Suprapubic skin (tissue), 4 donors: ENCODE results near the gene NVL. TPM values are rescaled to one million over a fixed set of nuclear protein-coding genes. Genes with fewer than 3 reads are reported as not detected.

Source experiments
- DNase-seq, 2 donors: peaks; one replicate each; pipeline ENCODE4 v3.0.0-alpha.2; 2019; ENCODE audit warnings: low spot score in 2 of 2
- H3K27ac ChIP-seq: fragments of 200-600 bp; sonication (generic); one replicate; pipeline ENCODE4 v1.5.1; 2019
- H3K27me3 ChIP-seq: fragments of 200-600 bp; sonication (generic); one replicate; pipeline ENCODE4 v1.5.1; 2019
- H3K36me3 ChIP-seq: fragments of 200-600 bp; sonication (generic); one replicate; pipeline ENCODE4 v1.5.1; 2019
- H3K4me1 ChIP-seq: fragments of 200-600 bp; sonication (generic); one replicate; pipeline ENCODE4 v1.5.1; 2019
- H3K4me3 ChIP-seq: fragments of 200-600 bp; sonication (generic); one replicate; pipeline ENCODE4 v1.5.1; 2019; ENCODE audit warnings: mild to moderate bottlenecking
- H3K9me3 ChIP-seq: fragments of 200-600 bp; sonication (generic); one replicate; pipeline ENCODE4 v1.5.1; 2019
- EP300 ChIP-seq: sonication (generic); formaldehyde crosslinking; IDR thresholded peaks from one replicate; pipeline ENCODE4 v1.6.1; 2017; ENCODE audit warnings: antibody characterized with exemption
- POLR2A ChIP-seq, 2 donors: fragments of 450-650 bp; IDR thresholded peaks; one replicate each; pipeline ENCODE4 v1.6.1; 2017; ENCODE audit warnings: antibody characterized with exemption in 2 of 2, mild to moderate bottlenecking in 2 of 2, moderate library complexity in 2 of 2
- POLR2AphosphoS5 ChIP-seq, 3 donors: sonication (generic); formaldehyde crosslinking; IDR thresholded peaks; one replicate each; pipeline ENCODE4 v1.6.1; 2017; ENCODE audit warnings: antibody characterized with exemption in 3 of 3
- WGBS: methylation state at CpG from one replicate; pipeline ENCODE4 v1.1.5; 2018; 5-methylcytosine and 5-hydroxymethylcytosine counted together
- total RNA-seq, 4 donors: library from RNA; depleted of rRNA; stranded (reverse); fragments of >200 nt; gene quantifications; one replicate each; pipeline ENCODE4 v1.1.0, GENCODE V29; 2016
- TF ChIP-seq, protein P1 (sequence below), 2 donors: fragments of 200-600 bp in 1 of 2; fragments of 450-650 bp in 1 of 2; sonication (generic) in 1 of 2; IDR thresholded peaks; one replicate each; pipeline ENCODE4 v1.5.1; 2016 to 2019; ENCODE audit warnings: antibody characterized with exemption in 2 of 2, mild to moderate bottlenecking in 1 of 2, moderate library complexity in 1 of 2

Gene NVL
- total RNA-seq, 4 donors from 2014 or later, result 31.7 to 86.4 (median 36.8) TPM

DNA sequence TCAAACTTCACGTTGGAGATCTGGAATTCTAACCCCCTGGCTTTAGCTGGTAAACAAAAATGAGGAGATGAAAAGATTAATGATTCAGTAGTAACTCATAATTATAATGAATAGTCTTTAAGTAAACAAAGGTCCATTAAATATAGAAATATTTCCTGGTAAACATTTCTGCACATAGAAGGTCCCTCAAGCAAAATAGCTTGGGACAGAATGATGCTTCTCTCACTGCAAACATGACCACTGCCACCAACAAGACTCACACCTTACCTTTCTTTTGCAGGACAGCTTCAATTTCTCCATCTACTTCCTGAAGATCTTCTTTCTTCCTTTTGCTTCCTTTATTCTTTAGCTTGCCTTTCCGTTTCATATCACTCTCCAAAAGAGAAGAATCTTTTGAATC lies 25.2 kb downstream of the NVL start:
- Histone ChIP-seq H3K4me1 (no peaks in the 10 kb centered on the region), H3K27me3 (no peaks in the 10 kb centered on the region), H3K27ac (no peak overlapping the region), H3K36me3 (peaks cover 89% of the 10 kb centered on the region), H3K9me3 (no peaks in the 10 kb centered on the region), H3K4me3 (no peak overlapping the region)
- 67% methylated on average over 2 of the region's 2 CpGs for WGBS
- TF ChIP-seq POLR2AphosphoS5 (IDR thresholded peaks at IDR 0.05) (no peak), POLR2A (IDR thresholded peaks at IDR 0.05) (no peak), EP300 (no peak)
- TF ChIP-seq, protein P1, sequence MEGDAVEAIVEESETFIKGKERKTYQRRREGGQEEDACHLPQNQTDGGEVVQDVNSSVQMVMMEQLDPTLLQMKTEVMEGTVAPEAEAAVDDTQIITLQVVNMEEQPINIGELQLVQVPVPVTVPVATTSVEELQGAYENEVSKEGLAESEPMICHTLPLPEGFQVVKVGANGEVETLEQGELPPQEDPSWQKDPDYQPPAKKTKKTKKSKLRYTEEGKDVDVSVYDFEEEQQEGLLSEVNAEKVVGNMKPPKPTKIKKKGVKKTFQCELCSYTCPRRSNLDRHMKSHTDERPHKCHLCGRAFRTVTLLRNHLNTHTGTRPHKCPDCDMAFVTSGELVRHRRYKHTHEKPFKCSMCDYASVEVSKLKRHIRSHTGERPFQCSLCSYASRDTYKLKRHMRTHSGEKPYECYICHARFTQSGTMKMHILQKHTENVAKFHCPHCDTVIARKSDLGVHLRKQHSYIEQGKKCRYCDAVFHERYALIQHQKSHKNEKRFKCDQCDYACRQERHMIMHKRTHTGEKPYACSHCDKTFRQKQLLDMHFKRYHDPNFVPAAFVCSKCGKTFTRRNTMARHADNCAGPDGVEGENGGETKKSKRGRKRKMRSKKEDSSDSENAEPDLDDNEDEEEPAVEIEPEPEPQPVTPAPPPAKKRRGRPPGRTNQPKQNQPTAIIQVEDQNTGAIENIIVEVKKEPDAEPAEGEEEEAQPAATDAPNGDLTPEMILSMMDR (IDR thresholded peaks at IDR 0.05), result no peak
- DNase-seq, result no peak

DNA sequence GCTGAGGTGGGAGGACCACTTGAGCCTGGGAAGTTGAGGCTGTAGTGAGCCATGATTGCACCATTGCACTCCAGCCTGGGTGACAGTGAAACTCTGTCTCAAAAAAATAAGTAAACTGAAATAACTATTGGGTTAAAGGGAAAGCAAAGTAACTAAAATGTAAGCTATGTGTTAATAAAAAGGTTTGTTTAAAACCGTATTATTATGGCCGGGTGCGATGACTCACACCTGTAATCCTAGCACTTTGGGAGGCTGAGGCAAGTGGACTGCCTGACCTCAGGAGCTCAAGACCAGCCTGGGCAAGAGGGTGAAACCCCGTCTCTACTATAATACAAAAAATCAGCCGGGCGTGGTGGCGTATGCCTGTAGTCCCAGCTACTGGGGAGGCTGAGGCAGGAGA lies 27.0 kb downstream of the NVL start:
- Histone ChIP-seq H3K4me3 (no peak overlapping the region), H3K27ac (no peak overlapping the region), H3K4me1 (no peaks in the 10 kb centered on the region), H3K36me3 (peaks cover 95% of the 10 kb centered on the region), H3K27me3 (no peaks in the 10 kb centered on the region), H3K9me3 (no peaks in the 10 kb centered on the region)
- TF ChIP-seq POLR2AphosphoS5 (IDR thresholded peaks at IDR 0.05) (no peak), POLR2A (IDR thresholded peaks at IDR 0.05) (no peak), EP300 (no peak)
- TF ChIP-seq, protein P1 (IDR thresholded peaks at IDR 0.05), result no peak
- DNase-seq, result no peak
- 97% methylated on average over 7 of the region's 7 CpGs for WGBS

DNA sequence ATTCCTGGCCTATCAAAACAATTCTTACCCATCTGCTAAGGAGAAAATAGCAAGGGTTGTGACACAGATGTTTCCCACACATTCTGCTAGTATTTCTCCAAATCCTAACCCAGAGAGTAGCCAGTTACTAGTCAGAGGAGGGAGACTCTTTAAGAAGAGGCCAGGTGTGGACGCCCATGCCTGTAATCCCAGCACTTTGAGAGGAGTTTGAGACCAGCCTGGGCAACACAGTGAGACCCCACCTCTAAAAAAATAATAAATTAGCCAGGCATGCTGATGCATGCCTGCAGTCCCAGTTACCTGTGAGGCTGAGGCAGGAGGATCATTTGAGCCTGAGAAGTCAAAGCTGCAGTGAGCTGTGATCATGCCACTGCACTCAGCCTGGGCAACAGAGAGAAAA lies 28.6 kb downstream of the NVL start:
- H3K27ac ChIP-seq, result no peak overlapping the region
- DNase-seq, result no peak
- 100% methylated on average over 1 of the region's 1 CpG for WGBS
- TF ChIP-seq POLR2AphosphoS5 (IDR thresholded peaks at IDR 0.05) (no peak), POLR2A (IDR thresholded peaks at IDR 0.05) (no peak), EP300 (no peak)
- TF ChIP-seq, protein P1 (IDR thresholded peaks at IDR 0.05), result no peak
- H3K4me3 ChIP-seq, result no peak overlapping the region
- no peaks in the 10 kb centered on the region for H3K27me3 ChIP-seq
- no peaks in the 10 kb centered on the region for H3K9me3 ChIP-seq
- peaks cover 94% of the 10 kb centered on the region for H3K36me3 ChIP-seq
- H3K4me1 ChIP-seq, result no peaks in the 10 kb centered on the region

DNA sequence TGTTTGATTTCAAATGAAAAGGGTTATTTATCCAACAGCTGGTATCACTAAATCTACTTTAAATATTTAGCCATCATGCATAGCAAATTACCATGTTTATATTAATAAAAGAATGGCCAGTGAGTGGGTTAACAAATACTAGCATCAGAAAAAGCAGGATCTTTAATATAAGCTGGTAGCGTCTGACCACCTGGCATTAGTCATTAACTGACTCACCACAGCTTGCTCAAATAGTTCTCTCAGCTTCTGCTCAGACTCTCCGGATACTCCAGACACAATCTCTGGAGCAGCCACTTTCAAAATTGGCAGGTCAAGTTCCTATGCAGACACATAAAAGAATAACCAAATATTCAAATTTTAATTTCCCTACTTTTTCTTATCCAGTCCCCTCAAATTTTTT lies 29.6 kb downstream of the NVL start:
- no peak for DNase-seq
- Histone ChIP-seq H3K27ac (no peak overlapping the region), H3K4me3 (no peak overlapping the region), H3K9me3 (no peaks in the 10 kb centered on the region), H3K36me3 (peaks cover 95% of the 10 kb centered on the region), H3K27me3 (no peaks in the 10 kb centered on the region), H3K4me1 (no peaks in the 10 kb centered on the region)
- WGBS, result 69% methylated on average over 2 of the region's 2 CpGs
- TF ChIP-seq POLR2A (IDR thresholded peaks at IDR 0.05) (no peak), POLR2AphosphoS5 (IDR thresholded peaks at IDR 0.05) (no peak), EP300 (no peak)
- TF ChIP-seq, protein P1 (IDR thresholded peaks at IDR 0.05), result no peak

DNA sequence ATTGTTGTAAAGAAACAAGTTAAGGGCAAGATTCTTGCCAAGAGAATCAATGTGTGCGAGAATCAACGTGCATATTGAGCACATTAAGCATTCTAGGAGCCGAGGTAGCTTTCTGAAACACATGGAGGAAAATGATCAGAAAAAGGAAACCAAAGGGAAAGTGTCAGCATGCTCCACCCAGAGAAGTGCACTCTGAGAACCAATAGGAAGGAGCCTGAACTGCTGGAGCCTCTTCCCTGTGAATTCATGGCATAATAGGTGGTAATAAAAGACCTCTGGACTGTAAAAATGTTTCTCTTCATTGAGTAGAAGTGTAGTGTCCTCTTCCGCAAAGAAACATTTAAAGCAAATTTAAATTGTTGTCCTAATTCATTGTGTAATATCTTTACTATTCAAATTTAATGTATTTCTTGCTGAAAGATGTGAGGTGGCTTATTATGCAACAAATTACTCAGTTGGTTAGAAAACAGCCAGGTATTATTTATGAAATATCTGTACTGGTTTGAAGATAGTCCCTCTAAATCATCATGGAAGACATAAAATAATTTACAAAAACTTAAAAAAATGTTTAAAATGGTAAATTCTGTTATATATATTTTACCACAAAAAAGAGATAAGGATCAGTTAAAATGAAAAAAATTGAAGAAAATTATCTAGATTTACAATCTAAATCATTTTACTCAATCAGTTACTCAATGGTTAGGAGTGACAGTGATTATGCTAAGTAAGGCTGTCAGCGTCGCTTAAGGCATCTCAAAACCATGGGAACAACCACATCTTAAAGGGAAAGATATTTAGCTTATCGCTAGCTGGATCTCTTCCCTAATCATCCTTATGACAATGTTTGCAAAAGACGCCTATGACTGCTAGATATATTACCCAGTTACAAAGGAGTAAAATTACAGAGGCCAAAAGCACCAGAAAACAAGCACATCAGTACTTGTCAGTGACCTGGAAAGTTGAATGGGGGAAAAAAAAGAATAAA lies 31.3 kb downstream of the NVL start:
- no peak for DNase-seq
- Histone ChIP-seq H3K4me1 (no peaks in the 10 kb centered on the region), H3K27ac (no peak overlapping the region), H3K4me3 (no peak overlapping the region), H3K27me3 (no peaks in the 10 kb centered on the region), H3K9me3 (no peaks in the 10 kb centered on the region), H3K36me3 (peaks cover 97% of the 10 kb centered on the region)
- TF ChIP-seq, protein P1 (IDR thresholded peaks at IDR 0.05), result no peak
- TF ChIP-seq POLR2AphosphoS5 (IDR thresholded peaks at IDR 0.05) (no peak), POLR2A (IDR thresholded peaks at IDR 0.05) (no peak)
- WGBS, result 61% methylated on average over 8 of the region's 8 CpGs
